SHP77 treated with DMSO at 0.1 percent for 48 hours (cell line): ENCODE data around the gene SH3BP1.

Experiments used
- DNase-seq: peaks from one replicate; lab custom pipeline; 2025; lab: John Stamatoyannopoulos, UW

SH3BP1 gene

GRCh38 chr22:37616201-37617083 lies 23.0 kb upstream of the SH3BP1 start:
- DNase-seq = no peak

GRCh38 chr22:37617431-37617830 lies 22.0 kb upstream of the SH3BP1 start:
- no peak for DNase-seq

GRCh38 chr22:37618072-37618656 lies 21.3 kb upstream of the SH3BP1 start:
- no peak for DNase-seq

GRCh38 chr22:37618674-37619073 lies 20.8 kb upstream of the SH3BP1 start:
- DNase-seq = no peak

- no peak for DNase-seq
These were observed 19.5 kb upstream of the SH3BP1 start for GRCh38 chr22:37619991-37620390.

GRCh38 chr22:37621352-37621860 lies 18.1 kb upstream of the SH3BP1 start:
- DNase-seq = no peak

GRCh38 chr22:37623075-37624016 lies 16.1 kb upstream of the SH3BP1 start:
- DNase-seq = peak; percentile 30

- DNase-seq = no peak
These were observed 15.5 kb upstream of the SH3BP1 start for GRCh38 chr22:37624017-37624365.

- no peak for DNase-seq
These were observed 14.6 kb upstream of the SH3BP1 start for GRCh38 chr22:37624876-37625275.

GRCh38 chr22:37625737-37626136 lies 13.7 kb upstream of the SH3BP1 start:
- no peak for DNase-seq

- no peak for DNase-seq
These were observed 13.3 kb upstream of the SH3BP1 start for GRCh38 chr22:37626144-37626543.

GRCh38 chr22:37626556-37627075 lies 12.9 kb upstream of the SH3BP1 start:
- no peak for DNase-seq

- no peak for DNase-seq
These were observed 12.3 kb upstream of the SH3BP1 start for GRCh38 chr22:37627121-37627520.

GRCh38 chr22:37627545-37627944 lies 11.9 kb upstream of the SH3BP1 start:
- no peak for DNase-seq

GRCh38 chr22:37628830-37629229 lies 10.6 kb upstream of the SH3BP1 start:
- no peak for DNase-seq

GRCh38 chr22:37629928-37630327 lies 9.5 kb upstream of the SH3BP1 start:
- DNase-seq = no peak

GRCh38 chr22:37630839-37631435 lies 8.5 kb upstream of the SH3BP1 start:
- DNase-seq = no peak

GRCh38 chr22:37631448-37632173 lies 7.9 kb upstream of the SH3BP1 start:
- DNase-seq = no peak

- no peak for DNase-seq
These were observed 7.0 kb upstream of the SH3BP1 start for GRCh38 chr22:37632174-37633088.

- no peak for DNase-seq
These were observed 6.3 kb upstream of the SH3BP1 start for GRCh38 chr22:37633089-37633624.
